Cortex of kidney (tissue), 1 donor: ENCODE results near the gene LYPD5.

Experiments
- DNase-seq: peaks from one replicate; lab custom pipeline; 2025; lab: John Stamatoyannopoulos, UW

LYPD5 gene

GRCh38 chr19:43752287-43752875, 49.9 kb downstream of the LYPD5 start:
- DNase-seq: no peak

DNA sequence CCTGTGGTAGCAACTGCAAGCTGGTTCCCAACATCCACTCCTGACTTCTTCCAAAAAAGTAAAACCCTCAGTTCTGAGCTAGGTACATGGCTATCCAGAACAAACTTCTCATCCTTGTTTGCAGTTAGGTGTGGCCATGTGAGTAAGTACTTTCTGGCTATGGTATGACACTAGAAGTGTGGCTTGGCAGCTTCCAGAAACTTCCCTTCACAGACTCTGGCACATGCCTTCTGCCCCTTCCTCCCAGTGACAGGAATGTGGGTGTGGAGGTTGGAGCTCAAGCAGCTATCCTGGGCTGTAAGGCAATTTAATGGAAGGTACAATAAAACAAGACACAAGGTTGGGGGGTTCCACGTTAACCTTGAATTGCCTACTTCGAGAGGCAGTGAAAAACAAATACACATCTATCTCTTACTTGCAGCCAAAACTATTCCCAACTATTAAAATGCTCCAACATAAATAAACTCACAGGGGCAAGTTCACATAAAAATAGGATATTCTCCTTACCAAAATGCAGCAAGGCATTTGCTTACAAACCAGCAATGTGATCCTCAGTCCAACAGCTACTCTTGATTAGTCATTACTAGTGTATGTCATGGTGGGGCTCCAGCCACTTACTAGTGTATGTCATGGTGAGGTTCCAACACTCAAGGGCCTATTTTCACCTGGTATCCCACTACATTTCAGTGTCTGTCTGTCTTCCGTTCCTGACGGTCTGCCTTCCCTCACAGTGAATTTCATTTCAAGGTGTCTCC, 50.6 kb downstream of the LYPD5 start:
- DNase-seq: no peak

- DNase-seq: no peak
Measured at GRCh38 chr19:43749898-43750297, 52.3 kb downstream of the LYPD5 start.

- no peak for DNase-seq
Measured at GRCh38 chr19:43749152-43749551, 53.1 kb downstream of the LYPD5 start.

GRCh38 chr19:43748685-43749084, 53.6 kb downstream of the LYPD5 start:
- DNase-seq: no peak

GRCh38 chr19:43748205-43748594, 54.0 kb downstream of the LYPD5 start:
- no peak for DNase-seq

GRCh38 chr19:43747557-43748204, 54.6 kb downstream of the LYPD5 start:
- no peak for DNase-seq
